Astrocyte of the cerebellum (primary cell): ENCODE data around the gene MXD4.

Experiments
- DNase-seq: peaks from one replicate; pipeline ENCODE4 v3.0.0-alpha.2; 2011; ENCODE audit warnings: low read depth
- H3K4me3 ChIP-seq: 2 replicates; pipeline ENCODE4 v1.5.1; 2011; ENCODE audit warnings: mild to moderate bottlenecking, low read depth, low read length, moderate library complexity
- CTCF ChIP-seq: IDR thresholded peaks from 2 replicates; pipeline ENCODE4 v1.5.1; 2012; ENCODE audit warnings: low read length, low read depth, moderate library complexity, mild to moderate bottlenecking; ENCODE audit errors: missing control alignments
- in situ Hi-C: cut with HindIII; loops from 2 replicates; pipeline ENCODE4 v1.10.0; 2017; ENCODE audit warnings: low sequenced_read_pairs

MXD4 gene

GRCh38 chr4:2270341-2271165 lies 8.6 kb upstream of the MXD4 start:
- DNase-seq: no peak
- TF ChIP-seq CTCF: no peak
- in situ Hi-C loops: no loop called here
- no peak overlapping the region for H3K4me3 ChIP-seq

GRCh38 chr4:2269618-2270163 lies 7.8 kb upstream of the MXD4 start:
- H3K4me3 ChIP-seq: no peak overlapping the region
- no peak for TF ChIP-seq CTCF
- in situ Hi-C loops: no loop called here
- no peak for DNase-seq

- DNase-seq: no peak
- H3K4me3 ChIP-seq: no peak overlapping the region
- TF ChIP-seq CTCF: no peak
- in situ Hi-C loops: no loop called here
These were observed 7.3 kb upstream of the MXD4 start for GRCh38 chr4:2269206-2269531.

GRCh38 chr4:2268357-2269205 lies 6.7 kb upstream of the MXD4 start:
- no peak for DNase-seq

GRCh38 chr4:2267841-2268240 lies 5.9 kb upstream of the MXD4 start:
- no peak for TF ChIP-seq CTCF
- no peak for DNase-seq
- in situ Hi-C loops: no loop called here
- no peak overlapping the region for H3K4me3 ChIP-seq

More at GRCh38 chr4:2268357-2269205, 6.7 kb upstream of the MXD4 start:
- TF ChIP-seq CTCF: no peak
- in situ Hi-C loops: no loop called here
- H3K4me3 ChIP-seq: no peak overlapping the region

- no peak for TF ChIP-seq CTCF
- DNase-seq: no peak
- in situ Hi-C loops: no loop called here
- H3K4me3 ChIP-seq: no peak overlapping the region
These were observed 5.5 kb upstream of the MXD4 start for GRCh38 chr4:2267320-2267811.
